OCI-LY7 (cell line): ENCODE data around the gene COLEC12.

Experiments used
- CTCF ChIP-seq: fragments of 200-600 bp; sonication (generic); conservative IDR thresholded peaks from 2 replicates; pipeline ENCODE4 v1.5.1; 2014; ENCODE audit warnings: mild to moderate bottlenecking, antibody characterized with exemption, low read length, moderate library complexity, mixed read lengths
- EZH2phosphoT487 ChIP-seq: fragments of 200-600 bp; sonication (generic); IDR thresholded peaks from 2 replicates; pipeline ENCODE4 v1.6.1; 2018; ENCODE audit warnings: low read depth, borderline replicate concordance, mild to moderate bottlenecking, mixed run types, antibody characterized with exemption, low read length, moderate library complexity, mixed read lengths

GRCh38 chr18:460791-461190 lies 39.7 kb downstream of the COLEC12 start:
- no peak for TF ChIP-seq CTCF
- no peak for TF ChIP-seq EZH2phosphoT487
